Measurements from ENCODE around the gene UBE2M.
"Not testable (repeated sequence)": the region's sequence is repeated elsewhere in the genome, so short reads cannot be mapped to it uniquely, and the experiment has no call there.

Gene UBE2M

DNA sequence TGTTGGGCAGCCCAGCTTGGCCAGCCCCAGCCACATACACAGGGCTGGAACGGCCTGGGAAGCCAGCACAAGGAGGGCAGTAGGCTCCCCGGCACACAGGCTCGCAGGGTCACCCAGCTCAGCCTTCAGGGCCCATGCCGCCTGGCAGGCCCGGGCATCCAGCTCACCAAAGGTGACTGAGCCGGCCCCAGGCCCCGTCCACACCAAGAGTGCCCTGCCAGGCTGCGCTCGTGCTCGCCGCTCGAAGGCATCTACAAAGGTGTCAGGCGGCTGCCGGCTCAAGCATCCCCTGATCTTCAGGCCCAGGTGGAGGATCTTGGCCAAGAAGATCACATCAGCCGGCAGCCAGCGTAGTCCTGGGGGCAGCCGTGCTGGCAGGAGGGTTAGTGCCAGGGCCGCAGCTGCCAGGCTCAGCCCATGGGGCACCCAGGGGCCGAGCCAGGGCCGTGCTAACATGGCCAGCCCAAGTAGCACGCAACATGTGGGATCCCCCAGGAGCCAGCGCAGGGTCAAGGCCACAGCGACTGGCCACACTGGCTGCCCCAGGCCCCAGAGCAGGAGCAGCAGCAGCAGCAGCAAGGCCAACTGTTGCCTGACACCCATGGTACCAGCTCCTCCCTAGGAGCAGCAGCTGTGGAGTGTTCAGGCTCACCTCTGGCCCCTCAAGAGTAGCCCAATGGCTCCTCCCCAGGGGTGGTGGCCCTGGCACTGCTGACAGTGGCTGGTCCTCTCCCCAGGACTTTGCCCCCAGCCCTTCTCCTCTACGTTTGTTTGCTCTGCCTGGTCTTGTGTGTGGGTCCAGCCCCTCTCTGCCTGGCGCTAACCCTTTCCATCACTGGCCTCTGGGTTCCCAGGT lies 46.8 kb downstream of the UBE2M start, which contains the start of gene SLC27A5:
SLC27A5 (minus strand) TSS at position 640 of the 856 bp plus-strand sequence; CDS start at position 603, 37 bp downstream.
- no peak for DNase-seq (ENCODE audit: low read depth)

- DNase-seq (ENCODE audit: low read depth) = no peak
These were observed 48.1 kb downstream of the UBE2M start for GRCh38 chr19:58510084-58510862.

DNA sequence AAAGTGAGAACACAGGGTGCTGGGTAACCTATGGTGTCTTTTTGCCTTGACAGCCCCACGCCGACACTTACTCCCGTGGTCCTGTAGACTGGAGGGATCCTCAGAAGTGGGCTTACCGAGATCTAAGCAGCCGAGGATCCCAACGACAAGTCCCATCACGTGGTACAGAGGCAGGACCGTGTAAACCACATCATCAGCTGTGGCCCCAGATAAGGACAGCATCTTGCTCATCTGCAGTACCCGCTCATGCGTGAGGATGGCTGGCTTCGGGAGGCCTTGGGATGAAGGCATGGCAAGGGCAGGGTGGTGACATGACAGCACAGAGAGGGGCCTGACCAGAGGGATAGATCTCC lies 48.7 kb downstream of the UBE2M start:
- DNase-seq (ENCODE audit: low read depth) = no peak

DNA sequence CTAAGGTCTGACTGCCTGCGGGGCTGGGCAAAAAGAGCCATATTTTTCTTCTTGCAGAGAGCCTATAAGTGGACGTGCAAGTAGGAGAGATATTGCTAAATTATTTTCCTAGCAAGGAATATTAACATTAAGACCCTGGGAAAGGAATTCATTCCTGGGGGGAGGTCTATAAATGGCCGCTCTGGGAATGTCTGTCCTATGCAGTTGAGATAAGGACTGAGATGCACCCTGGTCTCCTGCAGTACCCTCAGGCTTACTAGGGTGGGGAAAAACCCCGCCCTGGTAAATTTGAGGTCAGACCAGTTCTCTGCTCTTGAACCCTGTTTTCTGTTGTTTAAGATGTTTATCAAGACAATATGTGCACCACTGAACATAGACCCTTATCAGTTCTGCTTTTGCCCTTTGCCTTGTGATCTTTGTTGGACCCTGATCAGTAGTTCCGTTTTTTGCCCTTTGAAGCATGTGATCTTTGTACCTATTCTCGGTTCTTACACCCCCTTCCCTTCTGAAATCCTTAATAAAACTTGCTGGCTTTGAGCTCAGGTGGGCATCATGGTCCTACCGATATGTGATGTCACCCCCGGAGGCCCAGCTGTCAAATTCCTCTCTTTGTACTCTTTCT lies 50.7 kb downstream of the UBE2M start:
- not testable (repeated sequence) for DNase-seq (ENCODE audit: low read depth)
